HTR-8/SVneo (cell line): Measurements from ENCODE around the gene SERPING1.
"Not testable (repeated sequence)": the region's sequence is repeated elsewhere in the genome, so short reads cannot be mapped to it uniquely, and the experiment has no call there.

Experiments used
- DNase-seq: peaks from one replicate; pipeline ENCODE4 v3.0.0; 2011; ENCODE audit warnings: low spot score, mixed read lengths; ENCODE audit not compliant: insufficient read length
- FAIRE-seq: peaks from 2 replicates; lab custom pipeline; 2011; peaks lifted over from hg19 to GRCh38; lab: Jason Lieb, UNC

Gene SERPING1

GRCh38 chr11:57649826-57650738, 52.6 kb downstream of the SERPING1 start, which contains the start of gene YPEL4:
Gene YPEL4 (minus strand): TSS chr11:57649912. CDS start chr11:57647107, 2,805 bp downstream.
- peak; percentile 84 for DNase-seq
- FAIRE-seq = peak; percentile 54

DNA sequence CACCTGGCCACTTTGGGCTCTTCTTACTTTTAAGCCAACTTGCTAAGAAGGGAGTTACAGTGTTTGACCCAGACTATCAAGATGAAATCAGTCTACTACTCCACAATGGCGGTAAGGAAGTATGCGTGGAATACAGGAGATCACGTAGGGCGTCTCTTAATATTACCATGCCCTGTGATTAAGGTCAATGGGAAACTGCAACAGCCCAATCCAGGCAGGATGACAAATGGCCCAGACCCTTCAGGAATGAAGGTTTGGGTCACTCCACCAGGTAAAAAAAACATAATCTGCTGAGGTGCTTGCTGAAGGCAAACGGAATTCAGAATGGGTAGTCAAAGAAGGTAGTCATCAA, 53.2 kb downstream of the SERPING1 start:
- DNase-seq (no peak), FAIRE-seq (no peak)

GRCh38 chr11:57651408-57651807, 53.9 kb downstream of the SERPING1 start:
- no peak for DNase-seq
- no peak for FAIRE-seq

DNA sequence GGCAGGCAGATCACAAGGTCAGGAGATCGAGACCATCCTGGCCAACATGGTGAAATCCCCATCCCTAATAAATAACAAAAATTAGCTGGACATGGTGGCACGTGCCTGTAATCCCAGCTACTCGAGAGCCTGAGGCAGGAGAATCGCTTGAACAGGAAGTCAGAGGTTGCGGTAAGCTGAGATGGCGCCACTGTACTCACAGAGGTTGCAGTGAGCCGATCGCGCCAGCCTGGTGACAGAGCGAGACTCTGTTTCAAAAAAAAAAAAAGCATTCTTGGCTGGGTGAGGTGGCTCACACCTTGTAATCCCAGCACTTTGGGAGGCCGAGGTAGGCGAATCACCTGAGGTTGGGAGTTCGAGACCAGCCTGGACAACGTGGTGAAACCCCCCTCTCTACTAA, 54.7 kb downstream of the SERPING1 start:
- not testable (repeated sequence) for FAIRE-seq, DNase-seq

DNA sequence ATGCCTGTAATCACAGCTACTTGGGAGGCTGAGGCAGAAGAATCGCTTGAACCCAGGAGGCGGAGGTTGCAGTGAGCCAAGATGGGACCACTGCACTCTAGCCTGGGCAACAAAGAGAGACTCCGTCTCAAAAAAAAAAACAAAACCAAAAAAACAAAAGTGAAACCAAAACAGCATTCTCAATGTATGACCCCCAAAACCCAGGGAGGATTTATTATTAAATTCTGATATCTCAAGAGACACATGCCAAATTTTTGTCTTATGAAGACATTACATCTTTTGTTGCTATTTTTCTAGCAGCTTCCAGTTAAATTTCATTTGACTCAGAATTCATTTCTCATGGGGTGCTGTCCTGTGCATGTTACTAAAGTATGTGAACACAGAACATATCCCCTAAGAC, 55.2 kb downstream of the SERPING1 start:
- no peak for FAIRE-seq

DNA sequence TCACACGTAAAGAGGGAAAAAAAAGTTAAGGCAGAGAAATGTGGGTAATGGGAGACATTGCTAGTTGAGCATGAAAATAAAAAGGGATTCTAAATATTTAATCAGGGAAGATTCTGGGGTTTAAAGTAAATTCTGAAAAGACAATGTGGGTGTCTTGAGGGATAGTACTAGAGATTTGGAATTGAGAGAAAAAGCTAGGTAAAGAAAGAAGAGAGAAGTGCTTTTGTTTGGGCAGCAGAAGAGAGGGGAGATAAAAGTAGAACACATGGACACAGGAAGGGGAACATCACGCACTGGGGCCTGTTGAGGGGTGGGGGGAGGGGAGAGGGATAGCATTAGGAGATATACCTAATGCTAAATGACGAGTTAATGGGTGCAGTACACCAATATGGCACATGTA, 55.7 kb downstream of the SERPING1 start:
- FAIRE-seq (no peak), DNase-seq (no peak)

More for the DNA sequence above, 55.2 kb downstream of the SERPING1 start:
- DNase-seq = no peak

DNA sequence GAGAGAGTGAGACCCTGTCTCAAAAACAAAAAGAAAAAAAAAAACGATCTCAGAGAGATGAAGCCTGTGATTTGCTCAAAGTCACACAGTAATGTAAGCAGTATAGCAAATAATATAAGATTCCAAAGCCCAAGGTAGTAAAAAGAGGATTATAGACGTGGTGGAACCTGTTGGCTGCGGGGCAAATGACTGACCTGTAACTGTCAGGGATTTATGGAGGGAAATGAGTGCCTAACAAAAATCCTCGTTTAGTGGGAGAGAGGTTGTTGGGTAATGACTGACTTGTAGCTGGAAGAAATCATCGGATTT, 59.4 kb downstream of the SERPING1 start:
- FAIRE-seq (no peak), DNase-seq (no peak)

- DNase-seq (peak; percentile 94), FAIRE-seq (peak; percentile 97)
Observed at GRCh38 chr11:57657194-57658022, 59.9 kb downstream of the SERPING1 start, which contains the start of gene CLP1. Gene CLP1 (plus strand): TSS chr11:57657762. CDS start chr11:57659477, 1,715 bp downstream.

DNA sequence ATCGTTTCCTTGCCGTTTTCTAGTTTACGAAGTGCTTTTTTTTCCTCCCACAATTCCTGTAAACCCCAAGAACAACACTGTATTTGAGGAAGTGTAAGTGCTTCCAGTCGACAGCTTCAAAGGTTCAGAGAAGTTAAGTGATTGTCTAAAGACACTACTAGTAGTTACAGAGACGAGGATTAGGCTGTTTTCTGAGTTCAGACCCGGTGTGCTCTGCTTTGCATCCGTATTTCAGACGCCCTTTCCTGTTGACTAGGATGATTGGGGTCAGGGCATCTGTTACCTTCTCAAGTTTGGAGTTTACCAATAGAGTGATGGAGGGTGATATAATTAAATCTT, 60.5 kb downstream of the SERPING1 start:
- DNase-seq (no peak), FAIRE-seq (no peak)

DNA sequence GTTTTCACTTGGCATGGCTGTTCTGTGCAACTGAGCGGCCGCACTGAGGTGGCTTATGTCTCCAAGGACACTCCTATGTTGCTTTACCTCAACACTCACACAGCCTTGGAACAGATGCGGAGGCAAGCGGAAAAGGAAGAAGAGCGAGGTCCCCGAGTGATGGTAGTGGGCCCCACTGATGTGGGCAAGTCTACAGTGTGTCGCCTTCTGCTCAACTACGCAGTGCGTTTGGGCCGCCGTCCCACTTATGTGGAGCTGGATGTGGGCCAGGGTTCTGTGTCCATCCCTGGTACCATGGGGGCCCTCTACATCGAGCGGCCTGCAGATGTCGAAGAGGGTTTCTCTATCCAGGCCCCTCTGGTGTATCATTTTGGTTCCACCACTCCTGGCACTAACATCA, 62.2 kb downstream of the SERPING1 start:
- no peak for DNase-seq
- FAIRE-seq = no peak

DNA sequence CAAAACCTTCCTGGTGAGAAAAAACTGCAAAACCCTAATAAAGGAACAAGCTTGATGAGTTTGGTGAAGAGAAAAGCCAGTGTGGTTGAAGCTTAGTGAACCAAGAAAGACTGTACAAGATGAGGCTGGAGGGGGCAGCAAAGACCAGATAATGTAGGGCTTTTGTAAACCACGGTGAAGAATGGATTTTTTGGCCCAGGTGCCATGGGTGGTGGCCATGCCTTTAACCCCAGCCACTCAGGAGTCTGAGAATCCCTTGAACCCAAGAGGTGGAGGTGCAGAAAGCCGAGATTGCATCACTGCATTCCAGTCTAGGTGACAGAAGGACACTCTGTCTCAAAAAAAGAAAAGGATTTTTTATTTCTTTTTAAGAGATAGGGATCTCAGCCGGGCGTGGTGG, 65.4 kb downstream of the SERPING1 start:
- DNase-seq (no peak), FAIRE-seq (no peak)

GRCh38 chr11:57663975-57664374, 66.5 kb downstream of the SERPING1 start:
- no peak for DNase-seq
- no peak for FAIRE-seq
